Measurements from ENCODE around the gene PARN.

PARN gene

DNA sequence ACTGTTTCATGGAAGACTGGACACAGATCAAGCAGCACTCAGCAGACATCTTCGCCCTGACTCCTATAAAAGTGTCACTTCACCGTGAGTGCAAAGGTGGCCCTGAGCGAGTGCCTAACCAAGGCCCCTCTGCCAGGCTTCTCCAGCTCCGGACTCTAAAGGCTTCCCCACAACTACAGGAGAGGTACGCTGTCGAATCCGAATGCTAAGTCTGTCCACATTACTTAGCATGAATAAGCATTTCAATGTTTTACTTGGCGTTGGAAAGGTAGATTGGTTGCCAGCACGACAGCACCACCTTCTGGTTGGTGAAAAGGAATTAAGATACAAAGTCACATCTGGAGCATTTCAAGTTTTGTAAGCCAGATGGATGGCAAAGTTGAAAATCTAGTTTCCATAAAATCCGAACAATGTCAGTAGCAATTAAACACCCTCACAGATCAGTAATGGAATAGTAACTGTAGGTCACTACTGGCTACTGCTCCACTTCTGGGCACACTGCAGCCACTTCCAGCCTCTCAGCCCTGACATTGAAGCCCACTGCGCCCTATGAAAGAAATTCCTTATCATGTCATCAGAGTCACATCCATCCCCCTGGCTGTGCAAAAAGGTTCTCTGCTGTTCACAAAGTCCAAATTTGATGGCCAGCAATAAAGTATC is 100.9 kb downstream of the PARN start:
- peak; percentile 30 for DNase-seq (ENCODE audit: low read depth)

DNA sequence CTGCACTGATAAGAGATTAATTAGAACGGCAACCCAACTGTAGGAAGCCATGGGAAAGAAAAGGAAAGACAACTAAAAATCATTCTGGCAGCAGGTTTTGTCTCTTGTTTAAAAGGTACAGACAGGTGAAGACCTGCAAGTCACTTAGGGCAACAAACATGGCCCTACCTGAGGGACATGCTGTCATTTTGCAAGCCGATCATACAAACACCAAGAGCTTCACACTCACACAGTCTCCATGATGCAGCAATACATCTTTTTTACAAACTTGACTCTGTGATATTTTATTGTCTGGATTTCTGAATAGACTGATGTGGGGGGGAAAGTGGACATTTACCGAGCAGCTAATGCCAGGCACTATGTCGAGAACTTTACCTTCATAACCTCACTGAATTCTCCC is 101.8 kb downstream of the PARN start:
- no peak for DNase-seq (ENCODE audit: low read depth)

DNA sequence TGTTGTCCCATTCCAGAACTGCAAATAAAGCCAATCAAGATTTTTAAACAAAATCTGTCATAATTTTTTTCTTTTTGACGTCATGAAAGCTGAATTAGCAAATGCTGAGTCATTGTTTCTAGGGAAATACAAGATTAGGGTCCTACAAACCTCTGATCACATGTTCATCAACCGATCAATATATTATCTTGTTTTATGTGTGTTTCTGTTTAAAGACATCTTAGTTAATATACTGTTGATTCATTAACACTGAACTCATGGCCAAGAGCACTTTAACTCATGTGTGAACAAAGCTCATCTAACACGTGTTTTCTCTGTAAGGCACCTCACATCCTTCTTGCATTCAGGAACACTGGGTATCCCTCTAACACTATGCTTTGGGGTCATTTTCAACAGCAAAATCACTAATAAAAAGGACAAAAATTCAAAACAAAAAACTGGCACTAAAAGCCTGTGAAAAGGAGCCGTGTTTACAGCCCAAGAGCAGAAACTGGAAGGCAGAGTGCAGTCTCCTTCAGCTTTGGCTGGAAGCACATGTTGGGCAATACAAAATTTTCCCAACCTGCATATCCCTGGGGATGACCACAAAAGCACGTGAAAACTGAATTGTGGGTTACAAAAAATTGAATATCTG is 102.5 kb downstream of the PARN start:
- no peak for DNase-seq (ENCODE audit: low read depth)

DNA sequence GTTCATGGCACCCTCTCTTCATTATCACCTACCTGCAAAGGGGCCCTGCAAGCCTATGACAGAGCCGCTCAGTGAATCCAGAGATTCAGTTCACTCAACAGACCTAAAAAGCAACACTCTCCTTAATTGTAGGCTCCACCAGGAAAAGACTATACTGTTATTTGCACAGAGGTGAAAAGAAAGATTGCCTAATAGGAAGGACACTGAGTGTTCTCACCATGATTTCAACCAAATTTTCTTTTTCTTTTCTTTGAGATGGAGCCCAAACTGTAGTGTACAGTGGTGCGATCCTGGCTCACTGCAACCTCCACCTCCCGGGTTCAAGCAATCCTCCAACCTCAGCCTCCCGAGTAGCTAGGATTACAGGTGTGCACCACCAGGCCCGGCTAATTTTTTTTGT is 104.5 kb downstream of the PARN start:
- DNase-seq (ENCODE audit: low read depth): no peak

DNA sequence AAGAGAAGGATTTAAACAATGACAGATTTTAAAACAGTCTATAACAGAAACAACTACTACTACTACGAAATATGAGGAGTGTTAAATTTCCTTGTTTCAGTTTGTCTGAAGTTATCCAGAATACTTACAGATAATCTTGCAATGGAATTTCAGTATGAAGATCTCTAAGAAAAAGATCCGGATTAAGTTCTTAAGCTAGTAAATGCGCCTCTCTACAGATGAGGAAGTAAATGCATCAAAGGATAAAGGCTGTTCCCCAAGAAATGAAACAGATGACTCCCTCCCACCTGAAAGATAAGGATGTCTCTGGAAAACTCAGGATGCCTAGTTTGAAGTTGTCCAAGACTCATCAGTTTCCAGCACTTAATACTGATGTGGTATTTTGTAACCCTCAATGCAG is 105.1 kb downstream of the PARN start:
- no peak for DNase-seq (ENCODE audit: low read depth)

DNA sequence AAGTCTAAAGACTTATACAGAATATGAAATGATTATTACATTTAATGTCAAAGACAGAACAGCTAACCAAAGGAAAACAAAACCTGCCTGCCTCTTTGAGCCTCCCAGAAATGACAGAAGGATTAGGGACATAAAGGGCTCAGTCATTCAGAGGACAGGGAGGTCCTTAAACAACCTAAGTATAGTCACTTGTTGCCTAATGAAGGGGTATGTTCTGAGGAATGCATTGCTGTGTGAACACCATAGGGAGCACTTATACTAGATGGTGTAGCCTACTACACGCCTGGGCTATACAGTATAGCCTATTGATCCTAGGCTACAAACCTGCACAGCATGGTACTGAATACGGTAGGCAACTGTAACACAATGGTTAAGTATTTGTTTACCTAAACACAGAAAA is 106.4 kb downstream of the PARN start:
- DNase-seq (ENCODE audit: low read depth): no peak

DNA sequence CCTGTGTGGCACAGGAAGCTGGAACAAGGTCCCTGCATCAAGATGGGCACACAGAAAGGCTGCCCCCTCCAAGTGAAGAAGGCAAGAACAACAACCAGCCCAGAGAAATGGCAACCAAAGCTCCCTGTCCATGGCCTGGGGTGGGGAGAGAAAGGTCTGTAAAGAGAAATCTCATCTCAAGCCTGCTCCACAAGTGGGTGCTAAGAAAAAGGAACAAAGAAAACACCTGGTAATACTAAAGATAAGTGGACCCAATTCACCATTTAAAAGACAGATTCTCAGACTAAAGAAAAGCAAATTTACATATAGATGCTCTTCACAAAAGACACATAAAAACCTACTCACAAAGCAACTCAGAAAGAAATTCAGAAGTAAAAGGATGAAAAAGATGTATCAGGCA is 107.4 kb downstream of the PARN start:
- no peak for DNase-seq (ENCODE audit: low read depth)

DNA sequence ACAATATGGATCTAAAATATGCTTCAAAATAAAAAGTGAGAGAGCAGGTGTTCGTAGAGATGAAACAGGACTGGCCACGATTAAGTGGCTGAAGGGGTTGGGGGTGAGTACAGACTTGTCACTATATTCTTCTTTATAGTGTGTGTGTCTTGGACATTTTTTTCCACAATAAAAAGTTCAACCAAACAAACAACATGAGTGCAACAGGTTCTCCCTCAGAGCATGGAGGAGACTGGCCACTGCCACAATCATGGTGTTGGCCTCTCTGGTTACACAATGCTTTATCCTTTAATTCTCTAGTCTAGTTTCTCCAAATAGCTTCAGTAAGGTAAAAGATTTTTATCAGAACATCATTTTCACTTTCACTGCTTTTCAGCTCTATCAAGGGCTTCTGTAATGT is 109.3 kb downstream of the PARN start:
- DNase-seq (ENCODE audit: low read depth): no peak

DNA sequence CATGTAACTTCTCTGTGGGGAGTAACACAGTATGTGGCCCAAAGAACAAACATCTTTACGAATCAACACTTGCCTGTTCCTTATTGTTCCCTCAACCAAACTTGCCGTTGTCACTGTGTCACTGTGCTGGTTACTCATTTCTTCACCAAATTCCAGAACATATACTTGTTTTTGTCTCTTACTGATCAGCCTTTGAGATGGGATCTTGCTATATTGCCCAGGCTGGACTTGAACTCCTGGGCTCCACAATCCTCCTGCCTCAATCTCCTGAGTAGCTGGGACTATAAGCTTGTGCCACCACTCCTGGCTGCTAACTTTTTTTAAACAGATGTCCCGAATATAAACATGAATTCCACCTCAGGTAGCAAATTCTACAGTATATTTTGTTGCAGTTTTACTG is 115.1 kb downstream of the PARN start:
- DNase-seq (ENCODE audit: low read depth): no peak

DNA sequence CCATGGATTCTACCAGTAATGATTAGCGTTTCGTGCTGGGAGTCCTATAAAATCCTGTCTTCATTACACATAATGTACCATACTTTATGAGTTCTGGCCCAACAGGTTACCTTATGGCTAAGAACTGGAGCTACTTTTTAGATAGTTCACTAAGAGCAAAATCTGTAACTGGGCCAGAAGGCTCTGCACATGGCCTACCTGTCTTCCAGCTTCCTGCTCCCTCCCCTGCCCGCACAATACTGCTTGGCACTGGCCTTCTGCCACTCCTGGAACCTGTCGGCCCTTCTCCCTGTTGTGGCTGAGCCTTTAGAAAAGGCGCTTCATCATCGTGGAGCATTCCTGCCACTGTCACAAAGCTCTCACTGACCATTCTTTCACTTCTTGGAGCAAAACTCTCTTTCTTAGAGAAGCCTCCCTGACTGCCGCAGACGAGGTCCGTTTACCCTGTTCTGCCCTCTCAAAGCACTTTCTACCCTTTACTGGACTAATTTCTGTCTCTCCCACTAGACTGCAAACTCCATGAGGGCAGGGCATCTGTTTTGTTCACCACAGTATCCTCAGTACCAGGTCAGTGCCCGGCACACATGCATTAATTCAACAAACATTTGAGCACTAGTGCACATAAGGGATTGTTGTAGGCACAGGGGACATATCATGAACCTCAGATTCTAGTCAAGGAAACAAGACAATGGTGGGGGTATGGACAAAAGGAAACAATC is 116.5 kb downstream of the PARN start:
- DNase-seq (ENCODE audit: low read depth): no peak

DNA sequence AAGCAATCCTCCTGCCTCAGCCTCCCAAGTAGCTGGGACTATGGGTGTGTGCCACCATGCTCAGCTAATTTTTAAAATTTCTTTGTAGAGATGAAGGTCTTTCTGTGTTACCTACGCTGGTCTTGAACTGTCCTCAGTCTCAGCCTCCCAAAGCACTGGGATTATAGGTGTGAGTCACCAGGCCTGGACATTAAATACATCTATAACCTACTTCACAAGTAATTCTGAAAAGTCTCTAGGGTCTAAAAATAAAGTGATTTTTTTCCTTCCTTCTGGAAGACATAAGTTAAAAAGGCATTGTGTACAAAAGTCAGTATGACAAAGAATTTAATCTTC is 118.3 kb downstream of the PARN start:
- DNase-seq (ENCODE audit: low read depth): no peak

DNA sequence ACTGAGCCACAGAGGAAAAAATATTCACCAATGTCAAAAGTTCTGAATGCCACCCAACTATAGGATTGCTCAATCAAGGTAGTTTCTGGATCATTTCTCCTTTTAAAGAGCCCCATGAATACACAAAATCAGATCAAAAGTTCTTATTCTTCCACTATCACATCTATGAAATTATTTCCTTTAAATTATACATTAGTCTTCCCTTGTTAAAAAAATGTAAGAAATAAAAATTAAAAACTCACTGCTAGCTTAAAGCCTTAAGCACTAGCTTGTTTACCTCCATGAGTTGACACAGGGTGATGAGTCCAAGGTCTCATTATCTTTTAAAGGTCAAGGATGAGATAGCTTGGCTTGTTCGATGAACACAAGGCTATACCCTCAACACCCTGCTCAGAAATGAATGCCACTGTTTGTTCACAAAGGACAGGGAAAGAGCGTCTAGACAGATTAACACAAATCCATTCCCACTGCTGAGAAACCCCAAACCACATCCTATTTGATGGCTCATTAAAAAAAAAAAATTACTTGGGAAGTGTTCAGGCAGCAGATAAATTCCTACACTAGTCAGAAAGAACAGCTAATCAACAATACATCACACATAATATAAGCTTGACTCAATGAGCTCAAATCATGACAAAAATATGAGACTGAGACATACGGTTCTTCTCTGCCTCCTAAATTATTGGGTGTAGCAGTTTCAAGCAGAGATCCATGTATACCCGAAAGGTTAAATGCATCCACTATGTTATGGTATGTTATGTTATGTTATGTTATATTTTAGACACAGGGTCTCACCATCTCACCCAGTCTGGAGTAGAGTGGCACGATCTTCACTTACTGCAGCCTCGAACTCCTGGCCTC is 118.9 kb downstream of the PARN start:
- no peak for DNase-seq (ENCODE audit: low read depth)

DNA sequence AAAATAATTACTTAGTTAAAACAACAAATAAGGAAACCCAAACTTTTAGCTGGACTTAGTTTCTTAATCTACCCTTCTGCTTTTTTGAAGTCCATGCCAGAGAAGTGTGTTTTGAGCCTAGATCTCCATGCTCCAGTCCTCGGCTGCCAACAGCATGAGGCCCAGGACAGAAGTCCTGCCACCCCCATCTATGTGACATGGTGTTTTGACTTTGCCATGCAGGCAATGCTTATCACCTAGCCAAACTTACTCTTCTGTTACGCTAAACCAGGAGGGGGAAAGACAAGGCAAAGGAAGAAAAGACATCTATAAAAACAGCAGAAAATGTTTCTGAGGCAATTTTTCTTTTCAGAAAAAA is 119.5 kb downstream of the PARN start:
- no peak for DNase-seq (ENCODE audit: low read depth)

DNA sequence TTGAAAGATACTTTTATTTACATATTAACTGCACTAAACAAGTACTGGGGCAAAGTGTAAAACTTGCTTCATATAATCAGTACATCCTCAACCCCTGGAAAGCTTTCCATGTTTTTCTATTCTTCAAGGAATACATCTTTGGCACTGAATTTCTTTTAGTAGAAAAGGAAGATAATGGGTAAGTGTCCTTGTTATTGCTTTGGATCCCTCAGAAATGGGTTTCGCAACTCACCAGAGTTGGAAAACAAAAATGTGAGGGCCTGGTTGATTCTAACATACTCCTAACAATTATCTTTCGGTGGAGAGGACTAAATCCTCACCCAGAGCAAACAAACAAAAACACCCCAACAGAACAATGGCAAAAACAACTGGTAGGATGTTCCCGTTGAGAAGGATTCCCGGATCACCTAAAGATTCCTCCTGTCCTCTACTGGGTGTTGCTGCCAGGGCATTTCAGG is 120.4 kb downstream of the PARN start:
- no peak for DNase-seq (ENCODE audit: low read depth)

DNA sequence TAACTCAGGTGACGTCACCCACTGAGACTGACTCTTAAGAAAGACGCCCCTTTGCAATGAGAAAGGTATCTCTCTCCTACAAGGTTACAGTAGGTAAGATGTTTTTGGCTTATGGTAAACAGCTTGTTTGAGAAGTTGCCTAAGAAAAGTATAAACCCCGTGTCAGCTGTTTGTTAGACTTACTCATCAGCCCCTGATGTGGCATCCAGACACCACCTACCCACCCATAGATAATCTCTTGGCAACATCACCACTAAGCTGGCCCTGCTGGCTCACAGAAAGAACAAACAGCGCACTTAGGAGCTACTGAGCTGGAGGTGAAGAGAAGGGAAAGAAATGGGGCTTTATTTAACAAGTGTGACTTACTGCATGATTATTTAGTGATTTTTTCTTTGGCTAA is 121.0 kb downstream of the PARN start:
- no peak for DNase-seq (ENCODE audit: low read depth)

DNA sequence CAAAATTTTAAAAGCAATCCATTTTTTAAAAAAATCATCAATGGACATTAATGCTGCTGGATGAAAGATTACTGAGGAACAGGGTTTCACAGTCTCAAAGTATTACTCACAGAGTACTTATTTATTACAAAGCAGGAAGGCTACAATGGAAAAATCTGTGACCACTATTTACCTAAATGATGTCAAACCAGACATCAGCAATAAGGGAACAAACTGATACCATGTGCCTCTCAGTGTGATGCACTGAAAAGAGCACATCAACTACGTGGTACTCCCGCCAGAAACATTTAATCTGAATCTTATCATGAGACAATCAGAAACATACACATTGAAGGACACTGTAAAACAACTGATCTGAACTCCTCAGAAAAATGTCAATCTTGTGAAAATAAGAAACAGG is 124.2 kb downstream of the PARN start:
- no peak for DNase-seq (ENCODE audit: low read depth)

DNA sequence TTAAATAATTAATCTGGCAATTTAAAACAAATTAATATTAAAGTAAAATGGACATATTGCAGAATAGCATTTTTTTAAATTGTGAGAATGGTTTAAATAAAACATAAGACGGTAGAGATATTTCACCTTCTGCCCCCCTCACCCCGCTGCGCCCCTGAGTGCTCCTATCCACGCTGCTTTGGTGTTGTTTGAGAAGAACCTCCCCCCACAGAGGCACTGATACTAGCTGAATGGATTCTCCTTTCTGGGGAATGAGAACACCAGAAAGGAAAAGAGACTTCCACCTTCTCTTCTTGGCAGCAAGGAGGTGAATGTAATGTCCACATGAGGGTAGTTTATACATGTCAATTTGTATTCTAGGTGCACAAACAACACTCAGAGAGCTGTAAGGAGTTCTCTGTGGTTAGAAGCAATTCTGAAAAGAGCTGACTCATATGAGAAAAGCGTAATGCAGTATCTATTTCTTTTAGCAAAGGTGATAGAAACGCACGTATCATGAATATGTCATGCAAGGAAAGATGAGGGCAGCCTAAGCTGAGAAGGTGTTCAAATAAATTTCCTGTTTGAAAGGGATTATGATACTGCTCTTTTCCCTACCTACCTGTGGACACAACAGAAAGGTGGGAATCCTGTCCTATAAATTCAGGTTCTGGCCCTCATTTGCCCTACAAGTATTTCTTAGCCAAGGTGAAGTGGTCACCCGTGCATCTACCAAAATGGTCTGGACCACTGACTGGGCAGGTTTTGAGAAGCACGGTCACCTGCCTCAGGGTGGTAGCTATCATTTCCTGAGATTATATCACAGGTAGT is 126.9 kb downstream of the PARN start:
- no peak for DNase-seq (ENCODE audit: low read depth)

DNA sequence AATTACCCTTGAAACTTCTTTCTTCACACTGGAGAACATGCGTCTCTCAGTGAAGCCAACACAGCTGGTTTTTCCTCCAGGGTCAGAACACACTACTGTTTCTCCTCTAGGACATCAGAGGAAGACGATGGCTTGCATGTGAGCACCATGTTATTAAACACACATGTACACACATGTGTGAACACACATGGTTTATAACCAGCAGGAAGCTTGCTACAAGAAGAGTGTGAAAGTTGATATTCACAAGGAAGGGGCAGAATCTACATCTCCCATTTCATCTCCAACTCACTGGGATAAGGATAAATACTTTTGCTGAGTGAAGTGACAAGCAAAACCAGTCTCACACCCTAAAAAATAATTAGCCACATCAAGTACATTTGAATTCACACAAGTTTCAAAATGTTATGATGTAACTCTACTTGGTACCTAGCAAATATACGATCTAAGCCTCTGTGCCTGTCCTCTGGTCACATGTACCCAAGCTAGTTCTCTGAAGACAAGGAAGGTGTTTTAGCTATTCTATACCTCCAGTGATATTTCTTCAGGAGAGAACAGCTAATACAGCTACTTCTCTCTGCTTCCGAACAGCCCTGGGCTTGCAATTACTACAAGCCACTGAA is 127.7 kb downstream of the PARN start:
- no peak for DNase-seq (ENCODE audit: low read depth)

DNA sequence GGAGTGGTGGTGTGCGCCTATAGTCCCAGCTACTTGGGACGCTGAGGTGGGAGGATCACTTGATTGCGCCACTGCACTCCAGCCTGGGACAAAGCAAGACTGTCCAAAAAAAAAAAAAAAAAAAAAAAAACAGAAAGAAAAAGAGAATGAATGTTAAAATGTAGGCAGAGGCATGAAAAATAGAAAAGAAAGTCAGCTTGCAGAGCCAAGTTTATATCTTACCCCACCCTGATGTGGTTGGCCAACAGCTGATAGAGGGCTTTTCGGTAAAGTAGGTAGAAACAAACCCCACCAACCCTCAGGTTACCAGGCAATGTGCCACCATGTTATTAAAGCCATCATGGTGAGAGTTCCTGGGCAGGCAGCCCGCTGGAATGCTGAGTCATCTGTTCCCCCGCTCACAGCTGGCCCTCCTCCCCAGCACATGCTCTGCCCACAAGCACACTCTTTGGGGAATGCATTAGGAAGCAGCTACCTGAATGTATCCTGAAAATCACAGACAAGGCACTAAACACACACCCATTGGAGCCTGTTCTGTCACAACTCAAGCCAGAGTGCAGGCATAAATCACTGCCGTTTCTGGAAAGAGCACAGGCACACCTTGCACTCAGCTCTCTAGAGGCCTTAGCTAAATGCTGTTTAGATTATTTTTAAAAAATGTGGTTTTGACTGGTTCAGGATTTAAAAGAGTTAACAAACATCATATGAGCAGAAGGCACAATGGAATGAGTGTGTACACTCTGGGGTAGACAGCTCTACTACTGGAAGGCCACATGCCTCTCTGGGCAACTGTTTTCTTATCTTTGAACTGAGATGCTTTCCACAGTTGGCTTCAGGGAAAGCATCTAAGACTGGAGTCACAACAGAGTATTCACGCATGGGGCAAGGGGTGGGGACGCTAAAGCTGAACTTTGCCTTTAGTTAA is 128.5 kb downstream of the PARN start:
- no peak for DNase-seq (ENCODE audit: low read depth)

DNA sequence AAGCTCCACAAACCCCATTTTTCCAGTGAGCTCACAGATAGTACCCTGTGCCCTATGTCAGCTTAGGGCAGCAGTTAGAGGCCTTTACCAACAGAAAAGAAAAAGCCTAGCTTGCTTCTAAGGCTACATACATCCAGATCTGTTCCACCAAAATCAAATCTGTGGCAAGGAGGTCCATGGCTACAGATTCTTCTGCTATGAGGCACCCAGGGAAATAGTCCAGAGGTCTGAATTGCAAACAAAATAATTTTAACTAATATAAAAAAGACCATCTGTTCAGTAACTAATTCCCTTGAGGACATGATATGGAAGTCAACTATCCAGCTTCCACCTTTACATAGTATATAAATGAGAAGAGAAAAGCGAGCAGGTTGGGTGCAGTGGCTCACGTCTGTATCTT is 129.3 kb downstream of the PARN start:
- DNase-seq (ENCODE audit: low read depth): no peak
